ENCODE measurements around the gene LTB4R. TPM values are rescaled to one million over a fixed set of nuclear protein-coding genes. Genes with fewer than 3 reads are reported as not detected.

Gene LTB4R
- total RNA-seq, 1 donor from 2014 or later, result 5.3 TPM

- no peak for DNase-seq (ENCODE audit: low read depth, low spot score)
- peaks cover 98% of the 10 kb centered on the region for H3K27me3 Mint-ChIP-seq (ENCODE audit: low read depth)
These were observed 24.3 kb downstream of the LTB4R start for GRCh38 chr14:24335461-24336171.

GRCh38 chr14:24337144-24337823 lies 26.0 kb downstream of the LTB4R start:
- Mint-ChIP-seq H3K27me3 (ENCODE audit: low read depth) (peaks cover 99% of the 10 kb centered on the region), H3K4me1 (peaks cover 7% of the 10 kb centered on the region), H3K36me3 (ENCODE audit: low read depth) (no peaks in the 10 kb centered on the region), H3K4me3 (no peak overlapping the region), H3K9me3 (no peaks in the 10 kb centered on the region), H3K27ac (ENCODE audit: unreplicated experiment) (no peak overlapping the region)
- no peak for DNase-seq (ENCODE audit: low read depth, low spot score)
- TF ChIP-seq CTCF (conservative IDR thresholded peaks at IDR 0.05), result no peak

More at GRCh38 chr14:24335461-24336171, 24.3 kb downstream of the LTB4R start:
- H3K9me3 Mint-ChIP-seq, result no peaks in the 10 kb centered on the region
- peaks cover 11% of the 10 kb centered on the region for H3K4me1 Mint-ChIP-seq
- TF ChIP-seq CTCF (conservative IDR thresholded peaks at IDR 0.05), result no peak
- H3K36me3 Mint-ChIP-seq (ENCODE audit: low read depth), result no peaks in the 10 kb centered on the region
- H3K27ac Mint-ChIP-seq (ENCODE audit: unreplicated experiment), result no peak overlapping the region
- H3K4me3 Mint-ChIP-seq, result no peak overlapping the region

- Mint-ChIP-seq H3K27me3 (ENCODE audit: low read depth) (peaks cover 98% of the 10 kb centered on the region), H3K4me1 (peaks cover 5% of the 10 kb centered on the region), H3K36me3 (ENCODE audit: low read depth) (no peaks in the 10 kb centered on the region), H3K27ac (ENCODE audit: unreplicated experiment) (no peak overlapping the region), H3K4me3 (no peak overlapping the region), H3K9me3 (no peaks in the 10 kb centered on the region)
- no peak for TF ChIP-seq CTCF (conservative IDR thresholded peaks at IDR 0.05)
- DNase-seq (ENCODE audit: low read depth, low spot score), result no peak
These were observed 26.5 kb downstream of the LTB4R start for GRCh38 chr14:24337824-24338175.

- no peak overlapping the region for H3K27ac Mint-ChIP-seq (ENCODE audit: unreplicated experiment)
- no peaks in the 10 kb centered on the region for H3K36me3 Mint-ChIP-seq (ENCODE audit: low read depth)
- peaks cover 97% of the 10 kb centered on the region for H3K27me3 Mint-ChIP-seq (ENCODE audit: low read depth)
- TF ChIP-seq CTCF (conservative IDR thresholded peaks at IDR 0.05), result no peak
- no peak for DNase-seq (ENCODE audit: low read depth, low spot score)
- H3K9me3 Mint-ChIP-seq, result no peaks in the 10 kb centered on the region
- peaks cover 5% of the 10 kb centered on the region for H3K4me1 Mint-ChIP-seq
- no peak overlapping the region for H3K4me3 Mint-ChIP-seq
These were observed 27.5 kb downstream of the LTB4R start for GRCh38 chr14:24338843-24339242.

GRCh38 chr14:24339284-24340151 lies 28.2 kb downstream of the LTB4R start, which contains the start of gene RIPK3:
Gene RIPK3, minus strand, starts transcription at chr14:24339991. Its CDS starts 165 bp downstream, at chr14:24339826.
- H3K36me3 Mint-ChIP-seq (ENCODE audit: low read depth), result no peaks in the 10 kb centered on the region
- TF ChIP-seq CTCF (conservative IDR thresholded peaks at IDR 0.05), result no peak
- DNase-seq (ENCODE audit: low read depth, low spot score), result no peak
- H3K27ac Mint-ChIP-seq (ENCODE audit: unreplicated experiment), result no peak within 1 kb of the TSS
- no peak within 1 kb of the TSS for H3K4me3 Mint-ChIP-seq
- H3K4me1 Mint-ChIP-seq, result peaks cover 5% of the 10 kb centered on the region
- H3K9me3 Mint-ChIP-seq, result no peaks in the 10 kb centered on the region
- H3K27me3 Mint-ChIP-seq (ENCODE audit: low read depth), result peaks cover 96% of the 10 kb centered on the region
